HL-60 (cell line): ENCODE results near the gene LTB4R2.

ENCODE experiments used
- CTCF ChIP-seq: IDR thresholded peaks from one replicate; pipeline ENCODE4 v1.5.1; 2011; ENCODE audit warnings: low read length, control low read depth, inconsistent platforms; ENCODE audit not compliant: insufficient read depth
- POLR2AphosphoS5 ChIP-seq: IDR thresholded peaks from 2 replicates; pipeline ENCODE4 v1.6.1; 2012; ENCODE audit warnings: low read depth

DNA sequence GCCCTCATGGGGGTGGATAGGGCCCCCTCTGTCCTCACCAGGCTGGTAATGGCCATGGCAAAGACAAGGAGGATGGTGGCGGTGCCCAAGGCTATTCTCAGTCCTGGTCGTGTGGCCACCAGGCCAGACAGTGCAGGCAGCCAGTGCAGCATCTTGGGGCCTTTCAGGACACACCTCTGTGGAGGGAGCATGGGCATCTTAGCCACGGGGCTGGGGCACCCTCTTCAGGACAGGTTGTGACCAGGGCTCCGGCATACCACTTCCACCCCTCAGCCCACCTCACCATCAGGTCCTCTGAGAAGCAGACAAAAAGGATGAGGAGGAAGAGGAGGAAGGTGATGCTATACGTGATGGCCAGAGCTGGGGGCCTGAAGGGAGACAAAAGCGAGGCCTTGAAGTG is 14.1 kb downstream of the LTB4R2 start:
- TF ChIP-seq CTCF (no peak), POLR2AphosphoS5 (no peak)
